B cell (primary cell): ENCODE measurements around the gene DGAT2. TPM values are rescaled to one million over a fixed set of nuclear protein-coding genes. Genes with fewer than 3 reads are reported as not detected.
A peak's percentile ranks its signal among the peaks of the same experiment; 100 is the strongest.

Experiments used
- ATAC-seq: fragments of 200-7000 bp; cut with Tn5 transposase; one replicate; pipeline ENCODE4 v1.10.0; 2021; ENCODE audit warnings: low read depth, mild to moderate bottlenecking, moderate number of reproducible peaks, moderate library complexity
- CTCF ChIA-PET: fragments of 350-600 bp; sonication (Branson Sonifier 250); formaldehyde crosslinking; loops from one replicate; lab custom pipeline; 2021; ENCODE audit warnings: antibody characterized with exemption, inconsistent platforms; lab: Charles Lee
- POLR2A ChIA-PET: fragments of 350-600 bp; sonication (Branson Sonifier 250); formaldehyde crosslinking; loops from one replicate; lab custom pipeline; 2021; ENCODE audit warnings: antibody characterized with exemption; lab: Charles Lee
- DNase-seq: peaks from one replicate; pipeline ENCODE4 v3.0.0; 2013
- H2AFZ ChIP-seq: 2 replicates; pipeline ENCODE4 v1.6.1; 2012; ENCODE audit warnings: mild to moderate bottlenecking, low read depth, low read length; ENCODE audit not compliant: insufficient read depth, poor library complexity, severe bottlenecking
- H3K27ac ChIP-seq, 2 donors: 1 replicate in 1 of 2; 2 replicates in 1 of 2; pipeline ENCODE4 v1.5.1; 2012 to 2013; ENCODE audit warnings: low read length in 2 of 2, mild to moderate bottlenecking in 2 of 2, moderate library complexity in 1 of 2
- H3K27me3 ChIP-seq, 4 experiments: fragments of 200-600 bp in 1 of 4; sonication (generic) in 1 of 4; replicated peaks in 1 of 4; 1 replicate in 2 of 4; 2 replicates in 2 of 4; pipeline versions ENCODE4 v1.6.1 to v1.7.0; 2013 to 2016; ENCODE audit warnings: low read length in 3 of 4, mild to moderate bottlenecking in 2 of 4, mixed read lengths in 1 of 4, moderate library complexity in 1 of 4; ENCODE audit not compliant: insufficient read depth in 4 of 4, control insufficient read depth in 3 of 4; ENCODE audit errors: control extremely low read depth in 1 of 4
- H3K36me3 ChIP-seq, 2 experiments: replicated peaks in 1 of 2; 1 replicate in 1 of 2; 2 replicates in 1 of 2; pipeline versions ENCODE4 v1.6.1 to v1.7.1; 2013; ENCODE audit warnings: low read length in 1 of 2; ENCODE audit not compliant: insufficient read depth in 2 of 2, control insufficient read depth in 1 of 2; ENCODE audit errors: control extremely low read depth in 1 of 2, extremely low read depth in 1 of 2
- H3K4me1 ChIP-seq, 2 donors: fragments of 200-600 bp in 1 of 2; sonication (generic) in 1 of 2; 1 replicate in 1 of 2; 2 replicates in 1 of 2; pipeline versions ENCODE4 v1.5.1 to v1.6.1; 2013 to 2017; ENCODE audit warnings: low read length in 2 of 2; ENCODE audit not compliant: control insufficient read depth in 2 of 2, insufficient read depth in 2 of 2
- H3K4me2 ChIP-seq: replicated peaks from 2 replicates; pipeline ENCODE3; 2012; ENCODE audit warnings: mild to moderate bottlenecking, low read depth, low read length; ENCODE audit not compliant: poor library complexity, severe bottlenecking
- H3K4me3 ChIP-seq, 5 experiments: fragments of 200-600 bp in 1 of 5; sonication (generic) in 1 of 5; 1 replicate in 3 of 5; 2 replicates in 2 of 5; pipeline versions ENCODE4 v1.5.1 to v1.7.0; 2011 to 2016; ENCODE audit warnings: low read length in 4 of 5, mild to moderate bottlenecking in 4 of 5, low read depth in 2 of 5, control low read depth in 1 of 5, moderate library complexity in 1 of 5; ENCODE audit not compliant: insufficient read depth in 1 of 5; ENCODE audit errors: control extremely low read depth in 1 of 5, extremely low read depth in 1 of 5
- H3K79me2 ChIP-seq: fragments of 200-600 bp; sonication (generic); one replicate; pipeline ENCODE4 v1.6.0; 2016; ENCODE audit warnings: low read length; ENCODE audit not compliant: control insufficient read depth, insufficient read depth
- H3K9ac ChIP-seq: fragments of 200-600 bp; sonication (generic); 2 replicates; pipeline ENCODE4 v1.6.1; 2017; ENCODE audit warnings: mild to moderate bottlenecking, low read length, moderate library complexity
- H3K9me3 ChIP-seq, 3 donors: one replicate each; pipeline versions ENCODE4 v1.6.1 to v1.7.1; 2013; ENCODE audit warnings: low read length in 2 of 3; ENCODE audit not compliant: control insufficient read depth in 2 of 3, insufficient read depth in 1 of 3; ENCODE audit errors: control extremely low read depth in 1 of 3
- H4K20me1 ChIP-seq: 2 replicates; pipeline ENCODE4 v1.6.0; 2012; ENCODE audit warnings: mild to moderate bottlenecking, low read length; ENCODE audit not compliant: insufficient read depth, control insufficient read depth, poor library complexity, severe bottlenecking
- H3K27ac Mint-ChIP-seq: one replicate; pipeline ENCODE4 v1.8.0; 2021; ENCODE audit warnings: mixed read lengths
- H3K27me3 Mint-ChIP-seq: one replicate; pipeline ENCODE4 v1.8.0; 2021; ENCODE audit warnings: mixed read lengths
- H3K4me1 Mint-ChIP-seq: one replicate; pipeline ENCODE4 v1.8.0; 2021; ENCODE audit warnings: mixed read lengths
- H3K4me3 Mint-ChIP-seq: one replicate; pipeline ENCODE4 v1.8.0; 2021; ENCODE audit warnings: mixed read lengths
- H3K9me3 Mint-ChIP-seq: one replicate; pipeline ENCODE4 v1.8.0; 2022; ENCODE audit warnings: mixed read lengths; ENCODE audit not compliant: insufficient read depth
- EZH2 ChIP-seq: IDR thresholded peaks from 2 replicates; pipeline ENCODE4 v1.6.1; 2012; ENCODE audit warnings: borderline replicate concordance, low read depth, mild to moderate bottlenecking, moderate library complexity, low read length; ENCODE audit not compliant: insufficient read depth, poor library complexity, severe bottlenecking
- WGBS: methylation state at CpG from one replicate; pipeline ENCODE4 v1.1.5; 2013; ENCODE audit warnings: missing lambda C conversion rate; ENCODE audit not compliant: insufficient coverage; 5-methylcytosine and 5-hydroxymethylcytosine counted together
- intact Hi-C: fragments of 100-400 bp; cut with micrococcal nuclease; formaldehyde crosslinking; loops from one replicate; pipeline ENCODE4 v1.10.0; 2022
- polyA plus RNA-seq: library from polyadenylated mRNA; depleted of rRNA; stranded (reverse); fragments of >200 nt; gene quantifications from 2 replicates; pipeline ENCODE4 v1.2.3, GENCODE V29; 2012
- total RNA-seq, 2 donors: library from RNA; stranded (reverse); fragments of 120-200 nt in 1 of 2; gene quantifications; 1 replicate in 1 of 2; 2 replicates in 1 of 2; pipeline versions ENCODE4 v1.2.3 to v1.2.4, GENCODE V29; 2013 to 2022
- TF ChIP-seq, protein P1 (sequence below): fragments of 200-600 bp; IDR thresholded peaks from one replicate; pipeline ENCODE4 v1.8.0; 2022; ENCODE audit warnings: antibody characterized with exemption, mild to moderate bottlenecking

The DGAT2 gene
- total and polyA plus RNA-seq, 2 donors (not counting 1 experiment from before 2014, with no cell fraction given), result 5.8 to 6.5 TPM

GRCh38 chr11:75813124-75813523, 44.5 kb downstream of the DGAT2 start:
- ChIA-PET CTCF (interaction anchor here (1.3 to 13.5 kb wide), 5 partner anchors 10 to 84 kb away, joined by 3 to 149 read pairs (median 6); no protein-coding TSS in a partner anchor), POLR2A (interaction anchor here (1.2 to 1.3 kb wide), 2 partner anchors 32 to 40 kb away, joined by 3 read pairs; no protein-coding TSS in a partner anchor)
- intact Hi-C loops, result no loop called here
- peaks cover 23 to 52% of the 10 kb centered on the region in 2 donors for H3K4me1 ChIP-seq
- no peak overlapping the region for H3K27ac Mint-ChIP-seq
- H3K4me2 ChIP-seq, result no peak overlapping the region
- DNase-seq, result peak; percentile 51
- no peaks in the 10 kb centered on the region for H3K27me3 Mint-ChIP-seq
- H3K9ac ChIP-seq, result no peak overlapping the region
- no peaks in the 10 kb centered on the region for H3K9me3 ChIP-seq
- H3K27ac ChIP-seq, result peak overlapping the region in 1 of 2 donors; percentile 97
- no peak overlapping the region for H2AFZ ChIP-seq
- no peaks in the 10 kb centered on the region for H3K36me3 ChIP-seq
- no peaks in the 10 kb centered on the region for H3K27me3 ChIP-seq
- no peak overlapping the region for H3K4me3 ChIP-seq
- TF ChIP-seq EZH2, result no peak
- TF ChIP-seq, protein P1, sequence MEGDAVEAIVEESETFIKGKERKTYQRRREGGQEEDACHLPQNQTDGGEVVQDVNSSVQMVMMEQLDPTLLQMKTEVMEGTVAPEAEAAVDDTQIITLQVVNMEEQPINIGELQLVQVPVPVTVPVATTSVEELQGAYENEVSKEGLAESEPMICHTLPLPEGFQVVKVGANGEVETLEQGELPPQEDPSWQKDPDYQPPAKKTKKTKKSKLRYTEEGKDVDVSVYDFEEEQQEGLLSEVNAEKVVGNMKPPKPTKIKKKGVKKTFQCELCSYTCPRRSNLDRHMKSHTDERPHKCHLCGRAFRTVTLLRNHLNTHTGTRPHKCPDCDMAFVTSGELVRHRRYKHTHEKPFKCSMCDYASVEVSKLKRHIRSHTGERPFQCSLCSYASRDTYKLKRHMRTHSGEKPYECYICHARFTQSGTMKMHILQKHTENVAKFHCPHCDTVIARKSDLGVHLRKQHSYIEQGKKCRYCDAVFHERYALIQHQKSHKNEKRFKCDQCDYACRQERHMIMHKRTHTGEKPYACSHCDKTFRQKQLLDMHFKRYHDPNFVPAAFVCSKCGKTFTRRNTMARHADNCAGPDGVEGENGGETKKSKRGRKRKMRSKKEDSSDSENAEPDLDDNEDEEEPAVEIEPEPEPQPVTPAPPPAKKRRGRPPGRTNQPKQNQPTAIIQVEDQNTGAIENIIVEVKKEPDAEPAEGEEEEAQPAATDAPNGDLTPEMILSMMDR, result no peak
- 71% methylated on average over 2 of the region's 2 CpGs for WGBS
- ATAC-seq, result no peak
- no peaks in the 10 kb centered on the region for H3K9me3 Mint-ChIP-seq
- H3K4me3 Mint-ChIP-seq, result no peak overlapping the region
- H3K4me1 Mint-ChIP-seq, result peaks cover 43% of the 10 kb centered on the region
- peaks cover 9% of the 10 kb centered on the region for H4K20me1 ChIP-seq
- H3K79me2 ChIP-seq, result peaks cover 50% of the 10 kb centered on the region

DNA sequence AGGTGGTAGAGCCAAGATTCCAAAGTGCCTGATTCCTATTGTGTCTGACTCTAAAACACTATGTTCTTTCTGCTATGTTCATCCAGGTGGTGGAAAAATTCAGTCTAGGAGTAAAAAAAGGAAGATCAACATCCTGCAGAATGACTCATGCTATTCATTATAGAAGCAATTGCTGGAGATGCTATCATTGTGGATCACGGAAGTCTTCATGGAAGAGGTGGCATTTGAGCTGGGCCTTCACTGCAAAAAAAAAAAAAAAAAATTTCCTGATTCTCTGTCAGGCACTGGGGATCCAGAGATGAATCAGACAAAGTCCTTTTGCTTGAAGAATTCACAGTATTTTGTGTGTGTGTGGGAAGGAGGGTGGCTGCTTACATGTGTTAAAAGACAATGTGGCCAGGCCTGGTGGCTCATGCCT, 45.1 kb downstream of the DGAT2 start:
- Histone ChIP-seq H3K9ac (peak overlapping the region; percentile 95), H4K20me1 (peaks cover 9% of the 10 kb centered on the region), H3K9me3 (no peaks in the 10 kb centered on the region), H3K4me1 (peaks cover 28 to 51% of the 10 kb centered on the region in 2 donors), H3K36me3 (peaks cover 0 to under 1% of the 10 kb centered on the region in 2 experiments), H3K27ac (peak overlapping the region; percentile 93 to 97), H3K79me2 (peaks cover 56% of the 10 kb centered on the region), H3K27me3 (no peaks in the 10 kb centered on the region), H3K4me2 (peak overlapping the region; percentile 86), H3K4me3 (no peak overlapping the region), H2AFZ (no peak overlapping the region)
- H3K27me3 Mint-ChIP-seq, result no peaks in the 10 kb centered on the region
- no peaks in the 10 kb centered on the region for H3K9me3 Mint-ChIP-seq
- ATAC-seq (no peak), DNase-seq (no peak)
- intact Hi-C loops, result loop anchor here (1.0 to 2.0 kb wide), 2 partner anchors 10 to 421 kb away; no protein-coding TSS in a partner anchor
- ChIA-PET POLR2A (interaction anchor here (1.3 kb wide), 1 partner anchor 73 kb away, joined by 3 read pairs; no protein-coding TSS in a partner anchor), CTCF (interaction anchor here (1.0 to 13.5 kb wide), 8 partner anchors 9 to 396 kb away, joined by 3 to 149 read pairs (median 6); no protein-coding TSS in a partner anchor)
- no peak overlapping the region for H3K4me3 Mint-ChIP-seq
- peaks cover 48% of the 10 kb centered on the region for H3K4me1 Mint-ChIP-seq
- H3K27ac Mint-ChIP-seq, result peak overlapping the region; percentile 87
- WGBS, result no CpG with 5 or more reads among the region's 1 CpG
- TF ChIP-seq EZH2, result no peak
- TF ChIP-seq, protein P1, result no peak
